GM23338 (cell line): Measurements from ENCODE around the gene LMOD1. TPM values are rescaled to one million over a fixed set of nuclear protein-coding genes. Genes with fewer than 3 reads are reported as not detected.

Experiments
- ATAC-seq: fragments of 200-7000 bp; cut with Tn5 transposase; 3 replicates; pipeline ENCODE4 v1.9.1; 2020
- DNase-seq: peaks from one replicate; pipeline ENCODE4 v3.0.0-alpha.2; 2015; ENCODE audit warnings: low spot score
- H2AFZ ChIP-seq: fragments of 200-600 bp; sonication (generic); 2 replicates; pipeline ENCODE4 v1.8.0; 2016; ENCODE audit warnings: antibody characterized with exemption, mild to moderate bottlenecking, moderate library complexity
- H3F3A ChIP-seq: fragments of 200-600 bp; sonication (generic); replicated peaks from 2 replicates; pipeline ENCODE4 v1.8.0; 2017; ENCODE audit warnings: antibody characterized with exemption, mixed run types, low read depth
- H3K27ac ChIP-seq: fragments of 200-600 bp; sonication (generic); 2 replicates; pipeline ENCODE4 v1.6.1; 2016; ENCODE audit warnings: low read depth
- H3K27me3 ChIP-seq: fragments of 200-600 bp; sonication (generic); 2 replicates; pipeline ENCODE4 v1.8.0; 2016; ENCODE audit warnings: mild to moderate bottlenecking, mixed run types, moderate library complexity; ENCODE audit not compliant: insufficient read depth
- H3K36me3 ChIP-seq: fragments of 200-600 bp; sonication (generic); 2 replicates; pipeline ENCODE4 v1.8.0; 2016; ENCODE audit warnings: mild to moderate bottlenecking; ENCODE audit not compliant: insufficient read depth
- H3K4me1 ChIP-seq: fragments of 200-600 bp; sonication (generic); 2 replicates; pipeline ENCODE4 v1.8.0; 2016; ENCODE audit warnings: mild to moderate bottlenecking, moderate library complexity; ENCODE audit not compliant: insufficient read depth
- H3K4me2 ChIP-seq: fragments of 200-600 bp; sonication (generic); 2 replicates; pipeline ENCODE4 v1.7.1; 2017; ENCODE audit warnings: mixed run types
- H3K4me3 ChIP-seq: fragments of 200-600 bp; sonication (generic); 2 replicates; pipeline ENCODE4 v1.6.1; 2016; ENCODE audit warnings: mixed run types
- H3K79me2 ChIP-seq: fragments of 200-600 bp; sonication (generic); replicated peaks from 2 replicates; pipeline ENCODE4 v1.8.0; 2017; ENCODE audit warnings: mild to moderate bottlenecking; ENCODE audit not compliant: insufficient read depth
- H3K9me2 ChIP-seq: fragments of 200-600 bp; sonication (generic); 2 replicates; pipeline ENCODE4 v1.8.0; 2017; ENCODE audit not compliant: insufficient read depth
- H4K20me1 ChIP-seq: fragments of 200-600 bp; sonication (generic); replicated peaks from 2 replicates; pipeline ENCODE4 v1.8.0; 2017; ENCODE audit warnings: mild to moderate bottlenecking; ENCODE audit not compliant: insufficient read depth
- H3K27ac Mint-ChIP-seq: 2 replicates; pipeline ENCODE4 v1.8.0; 2020; ENCODE audit warnings: inconsistent platforms, mild to moderate bottlenecking, moderate library complexity, mixed read lengths
- H3K27me3 Mint-ChIP-seq: 3 replicates; pipeline ENCODE4 v1.8.0; 2022; ENCODE audit warnings: low read depth, mild to moderate bottlenecking, moderate library complexity, mixed read lengths, inconsistent platforms; ENCODE audit not compliant: insufficient read depth, poor library complexity
- H3K36me3 Mint-ChIP-seq: 3 replicates; pipeline ENCODE4 v1.8.0; 2021; ENCODE audit warnings: low read depth, mild to moderate bottlenecking, inconsistent platforms, moderate library complexity, mixed read lengths
- H3K4me1 Mint-ChIP-seq: 3 replicates; pipeline ENCODE4 v1.8.0; 2020; ENCODE audit warnings: mild to moderate bottlenecking, inconsistent platforms, mixed read lengths
- H3K4me3 Mint-ChIP-seq: 3 replicates; pipeline ENCODE4 v1.8.0; 2021; ENCODE audit warnings: moderate library complexity, mild to moderate bottlenecking, inconsistent platforms, mixed read lengths
- H3K9me3 Mint-ChIP-seq: 3 replicates; pipeline ENCODE4 v1.8.0; 2020; ENCODE audit warnings: moderate library complexity, mild to moderate bottlenecking, inconsistent platforms, mixed read lengths
- CTCF ChIP-seq, 2 experiments: fragments of 200-600 bp in 1 of 2; sonication (generic) in 1 of 2; conservative IDR thresholded peaks; 2 replicates each; pipeline versions ENCODE4 v1.5.1 to v1.6.1; 2016 to 2017; ENCODE audit warnings: antibody characterized with exemption in 2 of 2, low read depth in 2 of 2, mild to moderate bottlenecking in 2 of 2, moderate library complexity in 1 of 2
- ETS1 ChIP-seq: IDR thresholded peaks from 2 replicates; pipeline ENCODE4 v1.6.1; 2016; ENCODE audit warnings: antibody characterized with exemption
- NANOG ChIP-seq: IDR thresholded peaks from 2 replicates; pipeline ENCODE4 v1.6.1; 2016; ENCODE audit warnings: antibody characterized with exemption, borderline replicate concordance
- REST ChIP-seq: IDR thresholded peaks from one replicate; pipeline ENCODE4 v1.6.1; 2018; ENCODE audit warnings: antibody characterized with exemption; ENCODE audit not compliant: unreplicated experiment
- ZNF114 ChIP-seq: fragments of 250-450 bp; sonication (Bioruptor Pico); IDR thresholded peaks from 2 replicates; pipeline ENCODE4 v1.5.0; 2020; ENCODE audit warnings: mild to moderate bottlenecking, moderate library complexity
- ZNF331 ChIP-seq: fragments of 250-450 bp; sonication (Bioruptor Pico); IDR thresholded peaks from 2 replicates; pipeline ENCODE4 v1.5.0; 2020; ENCODE audit warnings: low read depth, mild to moderate bottlenecking, moderate library complexity
- polyA plus RNA-seq: library from polyadenylated mRNA; unstranded; fragments of >200 nt; fragmentation: Nextera tagmentation; extraction: Ambion mirVana; gene quantifications from 2 replicates; pipeline ENCODE4 v1.2.1, GENCODE V29; 2016
- total RNA-seq: library from RNA; depleted of rRNA; stranded (reverse); fragments of >200 nt; shearing (Covaris generic); gene quantifications from 2 replicates; pipeline ENCODE4 v1.2.3, GENCODE V29; 2014

Gene LMOD1
- total and polyA plus RNA-seq, 2 experiments from 2014 or later = 0.74 to 1.7 TPM

GRCh38 chr1:201896951-201897391 lies 49.4 kb downstream of the LMOD1 start:
- Mint-ChIP-seq H3K27me3 (peaks cover 15% of the 10 kb centered on the region), H3K9me3 (no peaks in the 10 kb centered on the region), H3K4me3 (no peak overlapping the region), H3K27ac (no peak overlapping the region), H3K4me1 (peaks cover 36% of the 10 kb centered on the region), H3K36me3 (no peaks in the 10 kb centered on the region; the same call in 2 of the 3 replicates)
- no peaks in the 10 kb centered on the region for H4K20me1 ChIP-seq
- no peaks in the 10 kb centered on the region for H3K79me2 ChIP-seq
- no peaks in the 10 kb centered on the region for H3F3A ChIP-seq
- H3K4me3 ChIP-seq = no peak overlapping the region
- 0 out of 2 replicates have a peak, but pooled peaks cover 7% of the 10 kb centered on the region for H3K9me2 ChIP-seq
- no peaks in the 10 kb centered on the region for H3K36me3 ChIP-seq
- ATAC-seq (no peak), DNase-seq (no peak)
- no peaks in the 10 kb centered on the region for H3K27me3 ChIP-seq
- peaks cover 16% of the 10 kb centered on the region for H3K4me1 ChIP-seq
- peak in 1 of 2 experiments; percentile 52; a peak in 2 of 4 replicates for TF ChIP-seq CTCF (conservative IDR thresholded peaks at IDR 0.05; ENCODE audit: low read depth in 2 of 2)
- no peak for TF ChIP-seq ZNF331
- TF ChIP-seq ETS1 = no peak
- TF ChIP-seq ZNF114 (CRISPR knock-in tag) = no peak
- no peak for TF ChIP-seq REST
- H3K4me2 ChIP-seq = no peak overlapping the region
- no peak overlapping the region for H3K27ac ChIP-seq
- H2AFZ ChIP-seq = no peak overlapping the region

GRCh38 chr1:201895913-201896807 lies 50.2 kb downstream of the LMOD1 start:
- peak overlapping the region; percentile 84 for H2AFZ ChIP-seq
- 0 out of 2 replicates have a peak, but pooled peaks cover 7% of the 10 kb centered on the region for H3K9me2 ChIP-seq
- H3K9me3 Mint-ChIP-seq = no peaks in the 10 kb centered on the region
- peak overlapping the region; percentile 53 for H3K4me3 Mint-ChIP-seq
- peak; percentile 96 for DNase-seq
- no peaks in the 10 kb centered on the region for H4K20me1 ChIP-seq
- H3F3A ChIP-seq = no peaks in the 10 kb centered on the region
- H3K27ac Mint-ChIP-seq = peak overlapping the region; percentile 68
- H3K27me3 ChIP-seq = no peaks in the 10 kb centered on the region
- no peak overlapping the region for H3K27ac ChIP-seq
- H3K4me3 ChIP-seq = no peak overlapping the region
- peaks cover 15% of the 10 kb centered on the region for H3K27me3 Mint-ChIP-seq
- H3K4me1 Mint-ChIP-seq = peaks cover 36% of the 10 kb centered on the region
- no peaks in the 10 kb centered on the region; the same call in 2 of the 3 replicates for H3K36me3 Mint-ChIP-seq
- peaks cover 16% of the 10 kb centered on the region for H3K4me1 ChIP-seq
- H3K36me3 ChIP-seq = no peaks in the 10 kb centered on the region
- H3K4me2 ChIP-seq = 0 out of 2 replicates have a peak overlapping the region, but pooled peaks have one; percentile 18
- H3K79me2 ChIP-seq = no peaks in the 10 kb centered on the region
- peak; percentile 91 for ATAC-seq
- no peak for TF ChIP-seq REST
- TF ChIP-seq NANOG = no peak
- TF ChIP-seq CTCF (conservative IDR thresholded peaks at IDR 0.05; ENCODE audit: low read depth in 2 of 2) = peak; percentile 99
